DMS 273 (cell line): ENCODE results near the gene LIG1.
"Not testable (repeated sequence)": the region's sequence is repeated elsewhere in the genome, so short reads cannot be mapped to it uniquely, and the experiment has no call there.

Experiments
- DNase-seq: peaks from one replicate; lab custom pipeline; 2025; ENCODE audit not compliant: unreplicated experiment; lab: John Stamatoyannopoulos, UW

Gene LIG1

GRCh38 chr19:48122421-48122820, 47.7 kb downstream of the LIG1 start:
- DNase-seq = no peak

DNA sequence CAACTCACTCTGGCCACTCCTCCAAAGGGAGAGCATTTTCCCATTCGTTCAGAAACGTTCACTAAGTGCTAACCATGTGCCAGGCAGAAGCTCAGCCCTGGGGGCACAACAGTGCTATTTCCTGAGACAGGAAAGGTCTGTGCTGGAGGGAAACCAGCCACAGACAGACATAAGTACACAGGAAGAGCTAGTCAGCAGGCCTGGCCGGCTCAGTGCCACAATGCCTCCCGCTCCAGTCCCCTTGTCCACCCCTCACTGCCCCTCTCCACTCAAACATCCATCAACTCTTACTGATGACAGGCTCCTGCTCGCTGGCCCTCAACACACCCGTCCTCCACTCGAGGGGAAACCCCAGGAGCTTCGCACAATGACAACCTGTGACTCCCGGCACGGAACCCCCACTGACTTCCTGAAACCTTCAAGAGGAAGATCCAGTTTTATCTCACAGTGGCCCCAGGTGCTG, 48.2 kb downstream of the LIG1 start:
- DNase-seq = no peak

- DNase-seq = no peak
These were observed 49.1 kb downstream of the LIG1 start for GRCh38 chr19:48121066-48121465.

DNA sequence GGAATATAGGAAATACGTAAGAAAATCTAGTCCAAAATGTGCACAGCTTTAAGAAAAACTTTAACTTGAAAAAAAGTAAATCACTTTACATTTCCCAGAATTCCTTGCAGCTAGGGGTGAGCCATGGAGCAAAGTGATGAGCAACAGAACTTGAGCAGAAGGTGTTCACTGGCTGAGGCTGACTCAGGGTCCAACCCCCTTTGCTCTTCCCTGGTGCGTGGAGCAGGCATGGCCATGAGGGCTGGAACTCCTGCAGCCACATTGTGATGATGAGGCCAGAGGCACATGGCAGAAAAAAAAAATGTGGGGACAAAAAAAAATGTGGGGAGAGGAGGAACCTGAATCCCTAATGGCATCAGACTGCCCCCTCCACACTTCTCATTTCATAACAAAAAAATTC, 49.6 kb downstream of the LIG1 start:
- no peak for DNase-seq

DNA sequence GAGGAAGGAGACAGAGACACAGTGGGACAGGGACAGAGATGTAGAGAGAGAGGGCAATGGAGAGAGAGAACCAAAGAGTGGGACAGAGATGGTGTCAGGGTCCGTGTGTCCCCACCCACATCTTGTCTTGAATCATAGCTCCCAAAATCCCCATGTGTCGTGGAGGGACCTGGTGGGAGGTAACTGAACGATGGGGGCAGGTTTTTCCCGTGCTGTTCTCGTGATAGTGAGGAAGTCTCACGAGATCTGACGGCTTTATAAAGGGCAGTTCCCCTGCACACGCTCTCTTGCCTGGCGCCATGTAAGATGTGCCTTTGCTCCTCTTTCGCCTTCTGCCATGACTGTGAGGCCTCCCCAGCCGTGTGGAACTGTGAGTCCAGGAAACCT, 52.0 kb downstream of the LIG1 start:
- DNase-seq = no peak

GRCh38 chr19:48117515-48118130, 52.5 kb downstream of the LIG1 start:
- DNase-seq = no peak

GRCh38 chr19:48113190-48113917, 56.8 kb downstream of the LIG1 start:
- DNase-seq = no peak

- no peak for DNase-seq
These were observed 58.9 kb downstream of the LIG1 start for GRCh38 chr19:48111280-48111679.

GRCh38 chr19:48110350-48110966, 59.7 kb downstream of the LIG1 start, which contains the start of gene PLA2G4C:
TSS of gene PLA2G4C (minus strand) at chr19:48110817. CDS start at chr19:48106529, 4,288 bp downstream.
- peak; percentile 97 for DNase-seq

GRCh38 chr19:48108997-48109782, 61.0 kb downstream of the LIG1 start:
- DNase-seq = no peak

DNA sequence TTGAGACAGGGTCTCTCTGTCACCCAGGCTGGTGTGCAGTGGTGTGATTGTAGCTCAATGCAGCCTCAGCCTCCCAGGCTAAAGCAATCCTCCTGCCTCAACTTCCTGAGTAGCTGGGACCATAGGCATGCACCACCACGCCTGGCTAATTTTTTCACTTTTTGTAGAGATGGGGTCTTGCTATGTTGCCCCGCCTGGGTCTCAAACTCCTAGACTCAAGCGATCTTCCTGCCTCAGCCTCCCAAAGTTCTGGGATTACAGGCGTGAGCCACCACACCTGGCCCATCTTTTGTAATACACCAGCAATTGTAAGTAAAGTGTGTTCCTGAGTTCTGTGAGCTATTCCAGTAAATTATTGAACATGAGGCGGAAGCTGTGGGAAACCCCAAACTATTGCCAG, 66.2 kb downstream of the LIG1 start:
- DNase-seq = no peak

GRCh38 chr19:48102870-48103751, 67.0 kb downstream of the LIG1 start:
- peak; percentile 63 for DNase-seq

GRCh38 chr19:48095612-48096175, 74.5 kb downstream of the LIG1 start:
- DNase-seq = no peak

DNA sequence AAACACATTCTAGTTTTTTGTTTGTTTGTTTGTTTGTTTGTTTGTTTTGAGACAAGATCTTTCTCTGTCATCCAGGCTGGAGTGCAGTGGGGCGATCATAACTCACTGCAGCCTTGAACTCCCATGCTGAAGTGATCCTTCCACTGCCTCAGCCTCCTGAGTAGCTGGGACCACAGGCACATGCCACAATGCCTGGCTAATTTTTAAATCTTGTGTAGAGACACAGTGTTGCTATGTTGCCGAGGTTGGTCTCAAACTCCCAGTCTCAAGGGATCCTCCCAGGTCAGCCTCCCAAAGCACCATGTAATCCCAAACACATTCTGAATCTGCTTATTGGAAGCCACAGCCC, 75.3 kb downstream of the LIG1 start:
- no peak for DNase-seq

DNA sequence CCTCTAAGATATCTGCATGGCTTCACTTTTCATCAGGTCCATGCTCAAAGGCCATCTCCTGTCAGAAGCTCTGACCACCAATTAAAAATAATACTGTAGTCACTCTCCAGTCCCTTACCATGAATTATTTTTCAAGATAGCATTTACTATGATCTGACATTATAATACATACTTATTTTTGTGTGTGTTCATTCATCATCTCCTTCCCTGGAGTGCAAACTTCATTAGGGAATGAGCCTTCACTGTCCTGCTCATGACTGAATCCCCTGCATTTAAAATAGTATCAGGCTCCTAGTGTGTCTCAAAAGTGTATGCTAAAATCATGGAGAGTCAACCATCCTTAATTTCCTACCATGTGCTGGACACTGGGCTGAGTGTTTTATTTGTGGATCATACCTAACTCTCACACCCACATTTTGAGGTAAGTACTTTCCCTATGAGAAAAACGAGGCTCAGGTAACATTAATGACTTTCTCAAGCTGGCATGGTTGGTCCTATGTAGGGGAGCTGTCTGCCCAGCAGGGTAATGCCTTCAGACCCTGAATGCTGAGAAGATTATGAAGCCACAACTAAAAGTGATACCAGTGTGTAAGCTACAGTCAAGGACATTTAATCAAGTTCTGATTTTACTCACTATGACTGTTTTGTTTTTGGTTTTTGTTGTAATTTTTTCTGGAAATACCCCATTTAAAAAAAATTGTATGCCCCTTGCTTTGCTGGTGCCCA, 75.9 kb downstream of the LIG1 start:
- no peak for DNase-seq

- DNase-seq = not testable (repeated sequence)
These were observed 78.9 kb downstream of the LIG1 start for GRCh38 chr19:48091111-48091718.

GRCh38 chr19:48090281-48090802, 79.8 kb downstream of the LIG1 start:
- DNase-seq = no peak

- not testable (repeated sequence) for DNase-seq
These were observed 81.2 kb downstream of the LIG1 start for GRCh38 chr19:48088991-48089390.
